Thyroid gland (tissue), 4 donors: ENCODE measurements around the gene PSMB11. TPM values are rescaled to one million over a fixed set of nuclear protein-coding genes. Genes with fewer than 3 reads are reported as not detected.
"Not testable (repeated sequence)": the region's sequence is repeated elsewhere in the genome, so short reads cannot be mapped to it uniquely, and the experiment has no call there.

ENCODE experiments used
- DNase-seq, 2 donors: peaks; one replicate each; pipeline ENCODE4 v3.0.0-alpha.2; 2019
- H3K27ac ChIP-seq, 3 donors: fragments of 200-600 bp; sonication (generic); 1 replicate in 2 of 3; 2 replicates in 1 of 3; pipeline ENCODE4 v1.5.1; 2016 to 2019; ENCODE audit warnings: mild to moderate bottlenecking in 1 of 3, moderate library complexity in 1 of 3
- H3K27me3 ChIP-seq: fragments of 200-600 bp; sonication (generic); one replicate; pipeline ENCODE4 v1.5.1; 2019
- H3K36me3 ChIP-seq, 2 donors: fragments of 200-600 bp; sonication (generic); one replicate each; pipeline ENCODE4 v1.5.1; 2016 to 2019
- H3K4me1 ChIP-seq, 2 donors: fragments of 200-600 bp; sonication (generic); one replicate each; pipeline ENCODE4 v1.5.1; 2017 to 2019
- H3K4me3 ChIP-seq, 3 donors: fragments of 200-600 bp; sonication (generic); replicated peaks in 1 of 3; 1 replicate in 2 of 3; 2 replicates in 1 of 3; pipeline ENCODE4 v1.5.1; 2016; ENCODE audit warnings: mild to moderate bottlenecking in 1 of 3
- H3K9me3 ChIP-seq: fragments of 200-600 bp; sonication (generic); one replicate; pipeline ENCODE4 v1.5.1; 2017
- CTCF ChIP-seq, 6 experiments: fragments of 200-600 bp in 3 of 6; fragments of 450-650 bp in 3 of 6; sonication (generic) in 3 of 6; IDR thresholded peaks; one replicate each; pipeline ENCODE4 v1.5.1; 2016 to 2019; ENCODE audit warnings: antibody characterized with exemption in 6 of 6, mild to moderate bottlenecking in 2 of 6, inconsistent platforms in 1 of 6, moderate library complexity in 1 of 6
- POLR2A ChIP-seq, 2 donors: fragments of 450-650 bp; IDR thresholded peaks; one replicate each; pipeline ENCODE4 v1.6.1; 2017; ENCODE audit warnings: antibody characterized with exemption in 2 of 2, mild to moderate bottlenecking in 2 of 2, moderate library complexity in 1 of 2
- WGBS, 2 donors: methylation state at CpG; one replicate each; pipeline ENCODE4 v1.1.5; 2017; 5-methylcytosine and 5-hydroxymethylcytosine counted together
- intact Hi-C: fragments of 100-400 bp; cut with DNase I; formaldehyde crosslinking; loops from one replicate; pipeline ENCODE4 v1.15.1; 2023
- total RNA-seq, 4 donors: library from RNA; depleted of rRNA; stranded (reverse); fragments of >200 nt; gene quantifications; one replicate each; pipeline ENCODE4 v1.2.3, GENCODE V29; 2016

Gene PSMB11
- total RNA-seq, 4 donors from 2014 or later: not detected

DNA sequence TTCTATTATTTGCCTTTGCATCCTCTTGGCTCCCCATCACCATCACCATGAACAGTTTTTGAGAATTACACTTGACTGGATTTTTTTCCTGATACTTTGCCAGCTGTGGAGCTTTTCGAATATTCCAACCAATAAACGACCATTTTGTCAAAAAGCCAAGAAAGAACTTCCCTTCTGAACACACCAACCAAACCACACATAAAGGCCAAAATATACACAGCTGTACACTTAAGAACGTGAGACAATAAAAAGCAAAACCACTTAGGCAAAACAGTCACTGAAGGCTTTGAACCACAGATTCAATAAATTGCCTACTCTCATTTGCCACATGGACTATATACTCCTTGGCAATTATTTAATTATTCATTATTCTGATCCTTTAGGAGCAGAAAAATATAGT lies 33.2 kb upstream of the PSMB11 start:
- DNase-seq: no peak
- intact Hi-C loops: no loop called here
- no peak overlapping the region for H3K4me3 ChIP-seq
- H3K27ac ChIP-seq: no peak overlapping the region
- no peaks in the 10 kb centered on the region for H3K9me3 ChIP-seq
- no peaks in the 10 kb centered on the region for H3K27me3 ChIP-seq
- WGBS, 2 donors: 23 to 29% methylated on average over 3 of the region's 3 CpGs
- H3K4me1 ChIP-seq: peaks cover 15 to 21% of the 10 kb centered on the region in 2 donors
- H3K36me3 ChIP-seq: no peaks in the 10 kb centered on the region
- no peak for TF ChIP-seq POLR2A (IDR thresholded peaks at IDR 0.05)
- no peak for TF ChIP-seq CTCF (IDR thresholded peaks at IDR 0.05)

- TF ChIP-seq POLR2A (IDR thresholded peaks at IDR 0.05) (no peak), CTCF (IDR thresholded peaks at IDR 0.05) (no peak)
- 23 to 34% methylated on average over 8 of the region's 8 CpGs for WGBS, 2 donors
- no peaks in the 10 kb centered on the region for H3K27me3 ChIP-seq
- intact Hi-C loops: no loop called here
- H3K4me1 ChIP-seq: peaks cover 15 to 21% of the 10 kb centered on the region in 2 donors
- DNase-seq: no peak
- no peaks in the 10 kb centered on the region for H3K36me3 ChIP-seq
- H3K9me3 ChIP-seq: no peaks in the 10 kb centered on the region
- peak overlapping the region in 2 of 3 donors; percentile 18 to 40 for H3K4me3 ChIP-seq
- peak overlapping the region; percentile 62 to 88 (median 85) for H3K27ac ChIP-seq
Measured at GRCh38 chr14:23009483-23009938, 32.5 kb upstream of the PSMB11 start.

- H3K4me3 ChIP-seq: peak within 1 kb of the TSS; percentile 18 to 44 (median 40)
- H3K36me3 ChIP-seq: no peaks in the 10 kb centered on the region
- H3K9me3 ChIP-seq: no peaks in the 10 kb centered on the region
- peaks cover 15 to 21% of the 10 kb centered on the region in 2 donors for H3K4me1 ChIP-seq
- H3K27me3 ChIP-seq: no peaks in the 10 kb centered on the region
- peak within 1 kb of the TSS; percentile 62 to 88 (median 85) for H3K27ac ChIP-seq
- peak; percentile 83 to 84 for DNase-seq
- intact Hi-C loops: no loop called here
- TF ChIP-seq POLR2A (IDR thresholded peaks at IDR 0.05) (peak in 1 of 2 donors; percentile 65), CTCF (IDR thresholded peaks at IDR 0.05) (no peak)
- WGBS, 2 donors: 2 to 3% methylated on average over 34 to 40 of the region's 40 CpGs
Measured at GRCh38 chr14:23009939-23010726, 31.9 kb upstream of the PSMB11 start, which contains the start of gene C14orf93. Gene C14orf93, minus strand, starts transcription at chr14:23010143. Its CDS starts 11,120 bp downstream, at chr14:22999023.

- Histone ChIP-seq H3K27ac (no peak overlapping the region), H3K36me3 (no peaks in the 10 kb centered on the region), H3K4me3 (no peak overlapping the region), H3K4me1 (peaks cover 7 to 9% of the 10 kb centered on the region in 2 donors), H3K27me3 (no peaks in the 10 kb centered on the region), H3K9me3 (no peaks in the 10 kb centered on the region)
- 83 to 89% methylated on average over 6 of the region's 6 CpGs for WGBS, 2 donors
- intact Hi-C loops: no loop called here
- no peak for DNase-seq
- TF ChIP-seq CTCF (IDR thresholded peaks at IDR 0.05): no peak
- TF ChIP-seq POLR2A (IDR thresholded peaks at IDR 0.05): no peak
Measured at GRCh38 chr14:23013054-23013748, 28.8 kb upstream of the PSMB11 start.

DNA sequence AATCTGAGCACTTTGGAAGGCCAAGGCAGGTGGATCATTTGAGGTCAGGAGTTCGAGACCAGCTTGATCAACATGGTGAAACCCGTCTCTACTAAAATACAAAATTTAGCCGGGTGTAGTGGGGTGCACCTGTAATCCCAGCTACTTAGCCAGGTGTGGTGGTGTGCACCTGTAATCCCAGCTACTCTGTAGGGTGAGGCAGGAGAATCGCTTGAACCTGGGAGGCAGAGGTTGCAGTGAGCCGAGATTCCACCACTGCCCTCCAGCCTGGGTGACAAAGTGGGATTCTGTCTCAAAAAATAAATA lies 28.3 kb upstream of the PSMB11 start:
- H3K9me3 ChIP-seq, DNase-seq, intact Hi-C loops, H3K27me3 ChIP-seq, H3K4me3 ChIP-seq, H3K36me3 ChIP-seq, H3K4me1 ChIP-seq, H3K27ac ChIP-seq: not testable (repeated sequence)
- WGBS, 2 donors: 96 to 97% methylated on average over 5 of the region's 5 CpGs
